Neural cell (in vitro differentiated cells): Measurements from ENCODE around the gene CBX8. TPM values are rescaled to one million over a fixed set of nuclear protein-coding genes. Genes with fewer than 3 reads are reported as not detected.

Experiments used
- H2AFZ ChIP-seq: fragments of 200-600, 300-800 bp; sonication (generic), shearing (Covaris generic); 2 replicates; pipeline ENCODE4 v1.6.0; 2014; ENCODE audit warnings: low read depth, mild to moderate bottlenecking, antibody characterized with exemption, low read length, moderate library complexity
- H3F3A ChIP-seq: fragments of 200-600 bp; shearing (Covaris generic); 2 replicates; pipeline ENCODE4 v1.6.1; 2016; ENCODE audit warnings: mild to moderate bottlenecking, moderate library complexity, mixed read lengths, antibody characterized with exemption, low read length; ENCODE audit not compliant: insufficient read depth, poor library complexity, severe bottlenecking
- H3K27ac ChIP-seq: fragments of 200-600, 300-800 bp; sonication (generic), shearing (Covaris generic); 2 replicates; pipeline ENCODE4 v1.5.1; 2014; ENCODE audit warnings: mild to moderate bottlenecking, low read length, moderate library complexity
- H3K27me3 ChIP-seq: fragments of 300-800, 200-600 bp; sonication (generic), shearing (Covaris generic); 2 replicates; pipeline ENCODE4 v1.6.0; 2014; ENCODE audit warnings: mild to moderate bottlenecking, low read depth, low read length, moderate library complexity; ENCODE audit not compliant: insufficient read depth
- H3K36me3 ChIP-seq: fragments of 300-800, 200-600 bp; sonication (generic), shearing (Covaris generic); 2 replicates; pipeline ENCODE4 v1.5.1; 2014; ENCODE audit warnings: mild to moderate bottlenecking, antibody characterized with exemption, low read length, moderate library complexity; ENCODE audit not compliant: insufficient read depth
- H3K4me2 ChIP-seq: fragments of 300-800, 200-600 bp; sonication (generic), shearing (Covaris generic); 2 replicates; pipeline ENCODE4 v1.6.0; 2014; ENCODE audit warnings: mild to moderate bottlenecking, low read length
- H3K4me3 ChIP-seq: fragments of 300-800, 200-600 bp; sonication (generic), shearing (Covaris generic); 2 replicates; pipeline ENCODE4 v1.5.1; 2014; ENCODE audit warnings: mild to moderate bottlenecking, low read length, moderate library complexity
- H3K79me2 ChIP-seq: fragments of 200-600 bp; shearing (Covaris generic); replicated peaks from 2 replicates; pipeline ENCODE4 v1.6.0; 2014; ENCODE audit warnings: mild to moderate bottlenecking, low read length, moderate library complexity; ENCODE audit not compliant: insufficient read depth
- H3K9ac ChIP-seq: fragments of 300-800, 200-600 bp; sonication (generic), shearing (Covaris generic); 2 replicates; pipeline ENCODE4 v1.6.1; 2016; ENCODE audit warnings: mild to moderate bottlenecking, low read length, mixed read lengths
- H3K9me2 ChIP-seq: fragments of 200-600 bp; shearing (Covaris generic); 2 replicates; pipeline ENCODE4 v1.6.1; 2016; ENCODE audit warnings: mild to moderate bottlenecking, low read length, mixed read lengths; ENCODE audit not compliant: insufficient read depth
- H3K9me3 ChIP-seq: fragments of 200-600, 300-800 bp; sonication (generic), shearing (Covaris generic); 2 replicates; pipeline ENCODE4 v1.6.1; 2016; ENCODE audit warnings: mild to moderate bottlenecking, mixed run types, low read length, moderate library complexity, mixed read lengths
- H4K20me1 ChIP-seq: fragments of 200-600 bp; shearing (Covaris generic); 2 replicates; pipeline ENCODE4 v1.6.1; 2016; ENCODE audit warnings: mild to moderate bottlenecking, mixed run types; ENCODE audit not compliant: insufficient read depth
- CTCF ChIP-seq: fragments of 450-650 bp; IDR thresholded peaks from 2 replicates; pipeline ENCODE4 v1.5.1; 2014; ENCODE audit warnings: antibody characterized with exemption, mild to moderate bottlenecking, moderate library complexity; ENCODE audit not compliant: poor library complexity, severe bottlenecking
- EP300 ChIP-seq: fragments of 450-650 bp; conservative IDR thresholded peaks from 2 replicates; pipeline ENCODE4 v1.6.1; 2014; ENCODE audit warnings: antibody characterized with exemption, mild to moderate bottlenecking, moderate library complexity; ENCODE audit not compliant: poor library complexity, severe bottlenecking
- EZH2 ChIP-seq: fragments of 200-600, 300-800 bp; shearing (Covaris generic), sonication (generic); IDR thresholded peaks from 2 replicates; pipeline ENCODE4 v1.6.1; 2014; ENCODE audit warnings: antibody characterized with exemption, low read length, borderline replicate concordance, mild to moderate bottlenecking; ENCODE audit not compliant: insufficient read depth, poor library complexity, severe bottlenecking
- MXI1 ChIP-seq: fragments of 450-650 bp; conservative IDR thresholded peaks from 2 replicates; pipeline ENCODE4 v1.6.1; 2014; ENCODE audit warnings: antibody characterized with exemption, mild to moderate bottlenecking; ENCODE audit not compliant: poor library complexity, severe bottlenecking
- POLR2AphosphoS5 ChIP-seq: IDR thresholded peaks from 2 replicates; pipeline ENCODE4 v1.6.1; 2012
- RAD21 ChIP-seq: fragments of 450-650 bp; conservative IDR thresholded peaks from 2 replicates; pipeline ENCODE4 v1.6.1; 2014; ENCODE audit warnings: antibody characterized with exemption, mild to moderate bottlenecking, moderate library complexity
- REST ChIP-seq: IDR thresholded peaks from 2 replicates; pipeline ENCODE4 v1.6.1; 2012; ENCODE audit warnings: borderline replicate concordance
- SMC3 ChIP-seq: fragments of 450-650 bp; conservative IDR thresholded peaks from 2 replicates; pipeline ENCODE4 v1.6.1; 2014; ENCODE audit warnings: antibody characterized with exemption, mild to moderate bottlenecking, moderate library complexity; ENCODE audit not compliant: poor library complexity
- TAF1 ChIP-seq: IDR thresholded peaks from 2 replicates; pipeline ENCODE4 v1.6.1; 2012; ENCODE audit warnings: low read depth
- polyA plus RNA-seq: library from polyadenylated mRNA; depleted of rRNA; stranded (reverse); fragments of >200 nt; gene quantifications from 2 replicates; pipeline ENCODE4 v1.2.3, GENCODE V29; 2014

The CBX8 gene
- polyA plus RNA-seq, 1 donor from 2014 or later: 15.4 TPM

- H3K36me3 ChIP-seq: no peaks in the 10 kb centered on the region
- H3K27ac ChIP-seq: no peak overlapping the region
- no peak overlapping the region for H3K4me3 ChIP-seq
- TF ChIP-seq CTCF (no peak), REST (no peak), MXI1 (no peak), EZH2 (no peak), TAF1 (no peak), POLR2AphosphoS5 (no peak)
- H3K9ac ChIP-seq: no peak overlapping the region
- H3K9me2 ChIP-seq: no peaks in the 10 kb centered on the region
- H3F3A ChIP-seq: peaks cover 6% of the 10 kb centered on the region
- H3K79me2 ChIP-seq: no peaks in the 10 kb centered on the region
- no peaks in the 10 kb centered on the region for H3K9me3 ChIP-seq
- peaks cover 80% of the 10 kb centered on the region for H3K27me3 ChIP-seq
- no peak overlapping the region for H3K4me2 ChIP-seq
- H4K20me1 ChIP-seq: no peaks in the 10 kb centered on the region
- no peak overlapping the region for H2AFZ ChIP-seq
Observed at GRCh38 chr17:79806446-79806760, 9.5 kb upstream of the CBX8 start.

- Histone ChIP-seq H4K20me1 (no peaks in the 10 kb centered on the region), H3K9me3 (no peaks in the 10 kb centered on the region), H3K27me3 (peaks cover 88% of the 10 kb centered on the region), H3K4me3 (no peak overlapping the region), H3F3A (no peaks in the 10 kb centered on the region), H3K9me2 (no peaks in the 10 kb centered on the region), H3K36me3 (no peaks in the 10 kb centered on the region), H3K4me2 (no peak overlapping the region), H3K79me2 (no peaks in the 10 kb centered on the region), H2AFZ (no peak overlapping the region), H3K27ac (no peak overlapping the region), H3K9ac (no peak overlapping the region)
- no peak for TF ChIP-seq MXI1
- TF ChIP-seq RAD21: no peak
- no peak for TF ChIP-seq REST
- TF ChIP-seq SMC3: no peak
- peak; percentile 68 for TF ChIP-seq POLR2AphosphoS5
- TF ChIP-seq TAF1: no peak
- no peak for TF ChIP-seq EP300
Observed at GRCh38 chr17:79804856-79805696, 8.2 kb upstream of the CBX8 start.
